Lower leg skin (tissue), 3 donors: Measurements from ENCODE around the gene MEIOB.

Source experiments
- POLR2A ChIP-seq, 2 donors: fragments of 450-650 bp; IDR thresholded peaks; one replicate each; pipeline ENCODE4 v1.6.1; 2016 to 2017; ENCODE audit warnings: antibody characterized with exemption in 2 of 2, mild to moderate bottlenecking in 1 of 2, moderate library complexity in 1 of 2
- TF ChIP-seq, protein P1 (sequence below), 3 donors: fragments of 450-650 bp; IDR thresholded peaks; one replicate each; pipeline ENCODE4 v1.5.1; 2016; ENCODE audit warnings: antibody characterized with exemption in 3 of 3, mild to moderate bottlenecking in 3 of 3, moderate library complexity in 2 of 3

DNA sequence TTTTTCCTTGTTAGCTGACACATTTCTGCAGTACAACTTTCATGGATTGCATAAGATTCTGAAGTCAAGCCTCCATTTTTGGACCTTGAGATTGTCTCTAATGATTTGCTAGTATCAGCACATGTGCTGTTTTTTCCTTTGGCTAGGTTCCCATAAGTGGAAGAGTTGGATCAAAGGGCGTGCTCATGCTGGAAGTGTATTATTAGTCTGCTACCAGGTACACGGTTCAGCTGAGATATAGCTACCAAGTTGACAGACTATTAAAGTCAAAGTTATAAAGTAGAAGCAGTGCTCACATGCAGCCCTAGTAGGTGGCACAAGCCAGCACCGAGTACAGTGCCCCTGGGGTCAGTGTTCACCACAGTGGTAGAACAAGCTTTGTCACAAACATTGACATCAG lies 41.8 kb downstream of the MEIOB start:
- TF ChIP-seq, protein P1, sequence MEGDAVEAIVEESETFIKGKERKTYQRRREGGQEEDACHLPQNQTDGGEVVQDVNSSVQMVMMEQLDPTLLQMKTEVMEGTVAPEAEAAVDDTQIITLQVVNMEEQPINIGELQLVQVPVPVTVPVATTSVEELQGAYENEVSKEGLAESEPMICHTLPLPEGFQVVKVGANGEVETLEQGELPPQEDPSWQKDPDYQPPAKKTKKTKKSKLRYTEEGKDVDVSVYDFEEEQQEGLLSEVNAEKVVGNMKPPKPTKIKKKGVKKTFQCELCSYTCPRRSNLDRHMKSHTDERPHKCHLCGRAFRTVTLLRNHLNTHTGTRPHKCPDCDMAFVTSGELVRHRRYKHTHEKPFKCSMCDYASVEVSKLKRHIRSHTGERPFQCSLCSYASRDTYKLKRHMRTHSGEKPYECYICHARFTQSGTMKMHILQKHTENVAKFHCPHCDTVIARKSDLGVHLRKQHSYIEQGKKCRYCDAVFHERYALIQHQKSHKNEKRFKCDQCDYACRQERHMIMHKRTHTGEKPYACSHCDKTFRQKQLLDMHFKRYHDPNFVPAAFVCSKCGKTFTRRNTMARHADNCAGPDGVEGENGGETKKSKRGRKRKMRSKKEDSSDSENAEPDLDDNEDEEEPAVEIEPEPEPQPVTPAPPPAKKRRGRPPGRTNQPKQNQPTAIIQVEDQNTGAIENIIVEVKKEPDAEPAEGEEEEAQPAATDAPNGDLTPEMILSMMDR (IDR thresholded peaks at IDR 0.05) = no peak
- no peak for TF ChIP-seq POLR2A (IDR thresholded peaks at IDR 0.05)
